Right cardiac atrium (tissue), 5 donors: Measurements from ENCODE around the gene TMEM120B. TPM values are rescaled to one million over a fixed set of nuclear protein-coding genes. Genes with fewer than 3 reads are reported as not detected.

ENCODE experiments used
- ATAC-seq, 2 donors: fragments of 200-7000 bp; cut with Tn5 transposase; one replicate each; pipeline versions ENCODE4 v1.8.0 to v1.9.1; 2020; ENCODE audit warnings: moderate library complexity in 2 of 2, mild to moderate bottlenecking in 1 of 2
- DNase-seq, 3 donors: peaks; one replicate each; pipeline ENCODE4 v3.0.0-alpha.2; 2020
- H3K27ac ChIP-seq: one replicate; pipeline ENCODE4 v1.5.1; 2013; ENCODE audit warnings: mild to moderate bottlenecking, low read length, control low read depth, moderate library complexity
- H3K27me3 ChIP-seq: one replicate; pipeline ENCODE4 v1.6.1; 2013; ENCODE audit not compliant: control insufficient read depth, insufficient read depth
- H3K4me1 ChIP-seq: one replicate; pipeline ENCODE4 v1.6.1; 2013; ENCODE audit warnings: low read length; ENCODE audit not compliant: control insufficient read depth, insufficient read depth
- H3K4me3 ChIP-seq: one replicate; pipeline ENCODE4 v1.5.1; 2013; ENCODE audit warnings: low read length, control low read depth
- H3K9me3 ChIP-seq: one replicate; pipeline ENCODE4 v1.6.1; 2013; ENCODE audit warnings: low read length; ENCODE audit not compliant: control insufficient read depth
- WGBS: extraction: QIAGEN DNeasy Blood & Tissue Kit; methylation state at CpG from one replicate; pipeline ENCODE4 v1.1.7; 2013; 5-methylcytosine and 5-hydroxymethylcytosine counted together
- intact Hi-C, 4 donors: fragments of 100-400 bp; cut with DNase I; formaldehyde crosslinking; loops; one replicate each; pipeline versions ENCODE4 v1.11.0 to v1.14.0; 2022 to 2023
- polyA plus RNA-seq: library from polyadenylated mRNA; stranded (reverse); fragments of 200-250 nt; gene quantifications from one replicate; pipeline ENCODE4 v1.2.3, GENCODE V29; 2013
- total RNA-seq, 4 donors: library from RNA; stranded (reverse); fragmentation: NEBNext Ultra II Directional; extraction: Animal tissue kit (Norgen Biotek cat#: 25700); gene quantifications; one replicate each; pipeline ENCODE4 v1.2.1, GENCODE V29; 2021
- donor health status: healthy with polysubstance abuse.
- donor health status: DM: no; HTN: yes; CAD: no.
- donor health status: DM: no; HTN: no; CAD: no.
- donor health status: DM: no; HTN: yes; CAD: no; lungs with severe emphysema.
- donor health status: DM: yes; HTN: yes; CAD: no.

Gene TMEM120B
- total and polyA plus RNA-seq, 5 donors = 5.8 to 7.6 (median 6.7) TPM

- Histone ChIP-seq H3K27ac (no peak overlapping the region), H3K4me1 (peaks cover under 1% of the 10 kb centered on the region), H3K27me3 (no peaks in the 10 kb centered on the region), H3K4me3 (peak overlapping the region; percentile 20), H3K9me3 (no peaks in the 10 kb centered on the region)
- DNase-seq (peak; percentile 39 to 84 (median 79)), ATAC-seq (no peak)
- WGBS = 36% methylated on average over 48 of the region's 48 CpGs
- intact Hi-C loops = loop anchor here in 3 of 4 donors (5.0 kb wide), 1 partner anchor 96 kb away; no protein-coding TSS in a partner anchor
These were observed 80.3 kb downstream of the TMEM120B start for GRCh38 chr12:121792607-121793439.

GRCh38 chr12:121793440-121793837 is 80.9 kb downstream of the TMEM120B start, which contains the start of gene RHOF:
TSS of gene RHOF (minus strand) at chr12:121793688. CDS start at chr12:121793633, 55 bp downstream.
- intact Hi-C loops = loop anchor here in 3 of 4 donors (5.0 kb wide), 1 partner anchor 96 kb away; no protein-coding TSS in a partner anchor
- peak; percentile 8 to 11 for ATAC-seq
- Histone ChIP-seq H3K27me3 (no peaks in the 10 kb centered on the region), H3K4me3 (peak within 1 kb of the TSS; percentile 20), H3K9me3 (no peaks in the 10 kb centered on the region), H3K27ac (peak within 1 kb of the TSS; percentile 65), H3K4me1 (peaks cover 7% of the 10 kb centered on the region)
- WGBS = 3% methylated on average over 36 of the region's 36 CpGs
- peak in 2 of 3 donors; percentile 57 to 81 for DNase-seq

DNA sequence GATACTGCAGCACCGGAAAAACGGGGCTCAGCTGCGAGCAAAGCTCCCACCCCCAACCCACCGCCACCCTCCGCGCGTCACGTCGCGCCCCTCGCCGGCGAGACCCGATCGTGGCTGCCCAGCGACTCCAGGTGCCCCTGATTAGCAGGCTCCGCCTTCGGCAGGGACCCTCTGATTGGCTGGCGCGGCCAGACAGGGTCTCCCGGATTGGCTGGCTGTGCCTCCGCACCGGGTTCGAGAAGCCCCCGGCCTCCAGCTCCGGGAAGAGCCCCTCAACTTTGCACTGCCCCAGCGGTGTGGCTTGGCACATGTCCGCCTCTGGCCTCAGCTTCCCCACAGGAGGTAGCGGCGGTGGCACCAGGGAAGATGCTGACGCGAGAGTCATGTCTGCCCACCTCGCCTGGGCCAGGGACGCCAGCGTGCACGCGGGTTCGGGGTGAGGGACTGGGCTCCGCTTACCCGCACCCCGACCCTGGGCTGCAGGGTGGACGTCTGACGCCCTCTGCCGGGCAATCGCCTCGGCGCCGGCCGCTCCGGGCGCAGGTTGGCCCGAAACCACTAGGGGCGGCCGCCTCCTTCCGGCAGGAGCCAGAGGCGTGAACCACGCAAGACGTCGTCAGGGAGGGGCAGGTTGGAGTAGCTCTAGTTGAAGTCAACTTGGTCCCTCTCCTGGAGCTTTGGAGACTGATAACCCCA is 81.4 kb downstream of the TMEM120B start:
- WGBS = under 1% methylated on average over 59 of the region's 59 CpGs
- Histone ChIP-seq H3K27ac (peak overlapping the region; percentile 65), H3K9me3 (no peaks in the 10 kb centered on the region), H3K27me3 (no peaks in the 10 kb centered on the region), H3K4me1 (peaks cover 7% of the 10 kb centered on the region), H3K4me3 (peak overlapping the region; percentile 20)
- intact Hi-C loops = loop anchor here (2.0 to 5.0 kb wide), 2 partner anchors 17 to 97 kb away; no protein-coding TSS in a partner anchor
- peak; percentile 93 to 97 (median 97) for DNase-seq
- ATAC-seq = peak; percentile 68 to 75

DNA sequence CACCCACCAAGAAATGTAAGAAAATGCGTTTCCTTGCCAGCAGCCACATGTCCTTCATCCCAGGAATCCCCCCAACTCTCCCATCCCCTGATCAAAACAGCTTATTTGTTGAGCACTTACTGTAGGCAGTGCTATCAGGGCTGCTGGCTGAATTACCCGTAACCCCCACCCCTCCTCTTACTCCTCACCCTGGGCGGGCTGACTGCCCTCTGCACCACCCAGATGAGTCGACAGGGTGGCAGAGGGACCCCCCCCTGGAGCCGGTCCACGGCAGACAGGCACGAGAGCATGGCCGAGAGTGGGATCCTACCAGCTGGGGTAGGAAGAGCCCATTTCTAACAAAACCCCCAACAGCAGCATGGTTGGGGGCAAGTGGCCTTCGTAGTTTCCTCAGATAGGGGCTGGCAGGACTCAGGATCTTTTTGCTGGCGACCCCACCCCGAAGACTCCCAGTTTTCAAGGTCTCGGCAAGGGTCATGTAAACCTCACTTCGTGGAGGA is 82.0 kb downstream of the TMEM120B start:
- DNase-seq = peak; percentile 60 to 82 (median 79)

GRCh38 chr12:121795034-121795968 is 82.7 kb downstream of the TMEM120B start:
- Histone ChIP-seq H3K4me3 (no peak overlapping the region), H3K4me1 (peaks cover 7% of the 10 kb centered on the region), H3K9me3 (no peaks in the 10 kb centered on the region), H3K27ac (peak overlapping the region; percentile 65), H3K27me3 (no peaks in the 10 kb centered on the region)
- 33% methylated on average over 15 of the region's 15 CpGs for WGBS
- DNase-seq (peak; percentile 89 to 97 (median 95)), ATAC-seq (peak; percentile 43 to 51)
- intact Hi-C loops = loop anchor here (2.0 to 5.0 kb wide), 3 partner anchors 16 to 97 kb away; partner anchors contain the start of gene PSMD9 (in 2 of the 4)

More for the DNA sequence above, 82.0 kb downstream of the TMEM120B start:
- intact Hi-C loops = loop anchor here (2.0 to 5.0 kb wide), 4 partner anchors 16 to 98 kb away; partner anchors contain the start of gene PSMD9 (in 2 of the 4)
- no peaks in the 10 kb centered on the region for H3K9me3 ChIP-seq
- peak; percentile 0 to 2 for ATAC-seq
- H3K4me1 ChIP-seq = peaks cover 7% of the 10 kb centered on the region
- H3K27me3 ChIP-seq = no peaks in the 10 kb centered on the region
- H3K27ac ChIP-seq = peak overlapping the region; percentile 65
- 2% methylated on average over 13 of the region's 13 CpGs for WGBS
- no peak overlapping the region for H3K4me3 ChIP-seq

GRCh38 chr12:121796855-121797751 is 84.6 kb downstream of the TMEM120B start:
- Histone ChIP-seq H3K27ac (peak overlapping the region; percentile 85), H3K27me3 (no peaks in the 10 kb centered on the region), H3K4me1 (peaks cover 7% of the 10 kb centered on the region), H3K9me3 (no peaks in the 10 kb centered on the region), H3K4me3 (no peak overlapping the region)
- WGBS = 11% methylated on average over 39 of the region's 39 CpGs
- DNase-seq = peak; percentile 99 to 100 (median 99)
- intact Hi-C loops = loop anchor here in 3 of 4 donors (2.0 to 5.0 kb wide), 3 partner anchors 14 to 95 kb away; partner anchors contain the start of gene PSMD9 (in 2 of the 3)
- ATAC-seq = peak; percentile 67 to 70

- peak overlapping the region; percentile 85 for H3K27ac ChIP-seq
- 30% methylated on average over 19 of the region's 19 CpGs for whole genome bisulfite sequencing
- peaks cover 7% of the 10 kb centered on the region for H3K4me1 ChIP-seq
- peak in 1 of 2 donors; percentile 2 for ATAC-seq
- intact Hi-C loops = loop anchor here in 3 of 4 donors (2.0 to 5.0 kb wide), 3 partner anchors 13 to 94 kb away; partner anchors contain the start of gene PSMD9 (in 2 of the 3)
- H3K27me3 ChIP-seq = no peaks in the 10 kb centered on the region
- peak; percentile 80 to 92 (median 92) for DNase-seq
- H3K9me3 ChIP-seq = no peaks in the 10 kb centered on the region
- H3K4me3 ChIP-seq = no peak overlapping the region
These were observed 85.6 kb downstream of the TMEM120B start for GRCh38 chr12:121797937-121798786.

DNA sequence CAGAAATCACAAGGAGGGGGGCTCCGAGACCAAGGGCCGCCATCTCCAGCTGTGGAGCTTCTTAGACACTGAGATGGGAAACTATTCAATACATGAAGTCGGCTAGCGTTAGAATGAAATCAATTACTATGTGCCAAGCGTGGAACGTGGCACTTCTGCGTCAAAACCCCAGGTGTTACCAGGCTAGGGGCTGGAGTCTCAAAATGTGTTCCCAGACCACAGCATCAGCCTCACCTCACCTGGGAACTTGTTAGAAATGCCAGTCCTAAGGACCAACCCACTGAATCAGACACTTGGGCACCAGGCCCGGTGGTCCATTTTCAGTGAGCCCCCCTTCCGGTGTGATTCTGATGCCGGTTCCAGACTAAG is 86.2 kb downstream of the TMEM120B start:
- intact Hi-C loops = loop anchor here in 3 of 4 donors (5.0 kb wide), 2 partner anchors 89 to 94 kb away; partner anchors contain the start of gene PSMD9 (in 2 of the 3)
- H3K27me3 ChIP-seq = no peaks in the 10 kb centered on the region
- H3K4me1 ChIP-seq = peaks cover 7% of the 10 kb centered on the region
- H3K27ac ChIP-seq = peak overlapping the region; percentile 85
- H3K9me3 ChIP-seq = no peaks in the 10 kb centered on the region
- DNase-seq (no peak), ATAC-seq (no peak)
- H3K4me3 ChIP-seq = peak overlapping the region; percentile 12
- 56% methylated on average over 10 of the region's 10 CpGs for WGBS
